Thyroid gland (tissue), 4 donors: ENCODE results near the gene APOO.

ENCODE experiments used
- CTCF ChIP-seq, 6 experiments: fragments of 200-600 bp in 3 of 6; fragments of 450-650 bp in 3 of 6; sonication (generic) in 3 of 6; IDR thresholded peaks; one replicate each; pipeline ENCODE4 v1.5.1; 2016 to 2019; ENCODE audit warnings: antibody characterized with exemption in 6 of 6, mild to moderate bottlenecking in 2 of 6, inconsistent platforms in 1 of 6, moderate library complexity in 1 of 6
- POLR2A ChIP-seq, 2 donors: fragments of 450-650 bp; IDR thresholded peaks; one replicate each; pipeline ENCODE4 v1.6.1; 2017; ENCODE audit warnings: antibody characterized with exemption in 2 of 2, mild to moderate bottlenecking in 2 of 2, moderate library complexity in 1 of 2

GRCh38 chrX:23813808-23814207, 93.9 kb downstream of the APOO start:
- TF ChIP-seq POLR2A (IDR thresholded peaks at IDR 0.05) (no peak), CTCF (IDR thresholded peaks at IDR 0.05) (no peak)
